ENCODE results near the gene GLI3.

The GLI3 gene

GRCh38 chr7:41972270-41972669, 264.7 kb downstream of the GLI3 start:
- DNase-seq (ENCODE audit: low read depth): no peak

- no peak for DNase-seq (ENCODE audit: low read depth)
These were observed 265.3 kb downstream of the GLI3 start for GRCh38 chr7:41971640-41972187.

- DNase-seq (ENCODE audit: low read depth): no peak
These were observed 266.1 kb downstream of the GLI3 start for GRCh38 chr7:41970941-41971340.

DNA sequence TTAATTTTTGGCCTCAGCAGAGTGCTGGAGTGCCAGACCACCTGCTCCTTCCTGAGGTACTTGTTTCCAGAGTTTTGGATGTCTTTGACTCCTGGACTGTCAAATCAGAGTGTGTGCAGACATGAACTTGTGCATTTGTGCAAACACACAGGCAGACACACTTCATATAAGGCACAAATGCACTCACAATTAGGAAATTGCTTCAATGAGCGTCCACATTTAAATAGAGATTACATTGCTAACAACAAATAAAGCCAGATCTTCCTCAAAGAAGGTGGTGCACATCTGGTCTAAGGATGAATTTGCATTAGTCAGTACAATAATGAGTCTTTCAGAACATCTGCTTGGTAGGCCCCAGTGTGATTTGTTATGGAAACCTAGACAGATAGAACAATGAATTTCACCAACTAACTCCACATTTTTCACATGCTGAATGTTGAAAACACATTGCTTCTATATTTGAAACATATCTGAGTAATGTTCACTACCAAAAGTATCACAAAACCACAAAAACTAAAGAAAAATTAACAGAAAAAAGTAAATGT, 267.4 kb downstream of the GLI3 start:
- no peak for DNase-seq (ENCODE audit: low read depth)

GRCh38 chr7:41967156-41967555, 269.9 kb downstream of the GLI3 start:
- DNase-seq (ENCODE audit: low read depth): no peak

DNA sequence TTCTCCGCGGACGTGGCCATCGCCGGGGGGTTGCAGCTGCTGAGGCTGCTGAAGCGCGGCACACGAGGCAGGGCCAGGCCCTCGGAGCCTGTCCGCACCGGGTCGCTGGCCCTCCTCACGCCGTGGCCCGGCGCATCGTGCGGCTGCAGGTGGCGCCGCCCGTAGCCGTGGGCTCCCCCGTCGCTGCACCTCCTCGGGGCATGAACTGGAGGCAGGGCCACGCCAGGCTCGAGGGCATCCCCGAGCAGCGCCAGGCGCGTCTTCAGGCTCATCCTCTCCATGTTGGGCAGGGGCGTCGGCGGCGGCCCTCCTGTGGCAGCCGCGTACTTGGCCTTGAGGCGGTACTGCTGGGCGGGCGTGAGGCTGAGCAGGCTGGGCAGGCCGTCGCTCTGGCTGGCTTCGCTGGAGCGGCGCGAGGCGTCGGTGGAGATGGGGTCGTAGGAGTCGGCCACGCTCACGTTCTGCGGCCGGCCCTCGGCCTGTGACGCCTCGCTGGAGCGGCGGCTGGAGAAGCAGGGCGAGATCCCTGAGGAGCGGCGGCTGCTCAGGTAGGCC, 271.0 kb downstream of the GLI3 start:
- no peak for DNase-seq (ENCODE audit: low read depth)

GRCh38 chr7:41964849-41965745, 271.9 kb downstream of the GLI3 start:
- no peak for DNase-seq (ENCODE audit: low read depth)

DNA sequence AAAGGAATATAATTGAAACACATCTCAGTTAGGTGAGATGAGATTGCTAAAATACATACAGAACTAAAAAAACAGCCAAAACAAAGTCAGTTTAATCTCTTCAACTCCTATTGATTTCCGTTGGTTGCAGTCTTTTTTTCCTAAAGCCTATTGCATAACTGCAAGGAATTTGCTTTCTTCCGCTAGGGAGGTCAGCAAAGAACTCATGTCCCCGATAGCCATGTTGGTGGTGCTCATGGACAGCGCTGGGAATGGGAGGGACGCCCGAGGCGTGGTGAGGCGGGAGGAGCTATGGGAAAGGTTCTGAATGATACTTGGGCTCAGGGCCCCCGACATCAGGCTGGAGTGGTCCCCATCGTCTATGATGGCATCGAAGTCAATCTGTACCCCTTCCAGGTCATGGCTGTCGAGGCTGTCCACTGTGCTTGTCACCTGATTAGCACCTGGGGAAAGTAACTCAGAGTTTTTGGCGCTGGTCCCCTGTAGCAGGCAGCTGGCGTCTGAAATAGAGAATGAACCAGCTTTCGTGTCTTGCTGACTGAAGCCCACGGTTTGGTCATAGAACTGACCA, 272.7 kb downstream of the GLI3 start:
- no peak for DNase-seq (ENCODE audit: low read depth)

GRCh38 chr7:41956705-41957104, 280.3 kb downstream of the GLI3 start:
- no peak for DNase-seq (ENCODE audit: low read depth)

GRCh38 chr7:41955893-41956675, 280.9 kb downstream of the GLI3 start:
- DNase-seq (ENCODE audit: low read depth): no peak

GRCh38 chr7:41955451-41955850, 281.6 kb downstream of the GLI3 start:
- DNase-seq (ENCODE audit: low read depth): no peak

GRCh38 chr7:41954976-41955375, 282.0 kb downstream of the GLI3 start:
- no peak for DNase-seq (ENCODE audit: low read depth)

DNA sequence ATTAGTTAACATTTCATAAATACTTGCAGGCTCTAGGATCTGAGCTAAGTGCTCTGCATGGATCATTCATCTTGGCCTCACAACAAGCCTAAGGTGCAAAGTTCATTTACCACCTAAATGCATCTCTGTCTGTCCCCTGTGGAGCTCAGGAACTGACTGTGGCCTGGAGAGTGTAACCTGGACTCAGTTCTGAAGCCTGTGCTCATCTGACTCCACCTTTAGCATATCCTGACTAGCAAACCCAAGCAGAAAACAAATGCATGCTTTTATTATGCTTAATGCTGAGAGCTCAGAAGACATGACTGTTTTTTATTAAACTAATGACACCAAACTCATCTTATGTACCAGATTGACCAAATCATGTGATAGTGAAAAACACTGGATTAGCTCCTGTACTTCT, 288.5 kb downstream of the GLI3 start:
- DNase-seq (ENCODE audit: low read depth): no peak

DNA sequence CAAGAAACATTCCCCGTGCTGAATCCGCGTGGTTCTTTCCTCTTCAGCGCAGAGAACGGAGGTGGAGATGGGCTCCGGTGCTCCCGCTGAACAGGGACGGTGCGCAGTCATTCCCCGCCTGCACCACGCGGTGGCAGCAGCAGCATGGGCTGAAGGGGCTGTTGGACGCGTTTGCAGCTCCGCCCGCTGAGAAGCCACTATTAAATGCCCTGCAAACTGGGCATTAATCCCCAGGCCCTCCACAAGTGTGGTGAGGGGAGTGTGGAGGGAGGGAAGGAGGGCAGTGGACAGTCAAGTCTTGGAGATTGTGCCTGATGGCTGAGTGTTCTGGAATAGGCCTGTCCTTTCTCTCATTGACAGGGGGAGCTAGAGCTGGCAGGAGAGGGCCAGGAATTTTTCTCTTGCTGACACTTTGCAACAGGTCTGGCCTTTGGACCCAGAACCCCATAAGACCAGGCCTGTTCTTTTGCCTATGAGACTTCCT, 293.9 kb downstream of the GLI3 start:
- peak; percentile 35 for DNase-seq (ENCODE audit: low read depth)

GRCh38 chr7:41942468-41943093, 294.4 kb downstream of the GLI3 start:
- DNase-seq (ENCODE audit: low read depth): no peak

- DNase-seq (ENCODE audit: low read depth): peak; percentile 15
These were observed 296.2 kb downstream of the GLI3 start for GRCh38 chr7:41940760-41941343.

DNA sequence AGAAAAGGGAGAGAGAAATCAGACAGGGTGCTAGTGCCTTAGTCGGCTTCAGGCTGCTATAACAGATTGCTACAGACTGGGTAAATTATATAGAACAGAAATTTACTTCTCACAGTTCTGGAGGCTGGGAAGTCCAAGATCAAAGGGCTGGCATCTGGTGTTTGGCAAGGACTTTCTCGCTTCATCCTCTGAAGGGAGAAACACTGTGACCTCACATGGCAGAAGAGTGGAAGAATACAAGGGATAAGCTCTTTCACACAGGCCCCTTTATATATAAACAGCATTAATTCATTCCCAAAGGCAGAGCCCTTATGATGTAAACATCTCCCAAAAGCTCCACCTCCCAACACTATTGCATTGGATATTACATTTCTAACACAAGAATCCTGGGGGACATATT, 298.6 kb downstream of the GLI3 start:
- DNase-seq (ENCODE audit: low read depth): no peak

GRCh38 chr7:41933427-41933826, 303.6 kb downstream of the GLI3 start:
- no peak for DNase-seq (ENCODE audit: low read depth)

GRCh38 chr7:41931263-41931646, 305.8 kb downstream of the GLI3 start:
- no peak for DNase-seq (ENCODE audit: low read depth)

DNA sequence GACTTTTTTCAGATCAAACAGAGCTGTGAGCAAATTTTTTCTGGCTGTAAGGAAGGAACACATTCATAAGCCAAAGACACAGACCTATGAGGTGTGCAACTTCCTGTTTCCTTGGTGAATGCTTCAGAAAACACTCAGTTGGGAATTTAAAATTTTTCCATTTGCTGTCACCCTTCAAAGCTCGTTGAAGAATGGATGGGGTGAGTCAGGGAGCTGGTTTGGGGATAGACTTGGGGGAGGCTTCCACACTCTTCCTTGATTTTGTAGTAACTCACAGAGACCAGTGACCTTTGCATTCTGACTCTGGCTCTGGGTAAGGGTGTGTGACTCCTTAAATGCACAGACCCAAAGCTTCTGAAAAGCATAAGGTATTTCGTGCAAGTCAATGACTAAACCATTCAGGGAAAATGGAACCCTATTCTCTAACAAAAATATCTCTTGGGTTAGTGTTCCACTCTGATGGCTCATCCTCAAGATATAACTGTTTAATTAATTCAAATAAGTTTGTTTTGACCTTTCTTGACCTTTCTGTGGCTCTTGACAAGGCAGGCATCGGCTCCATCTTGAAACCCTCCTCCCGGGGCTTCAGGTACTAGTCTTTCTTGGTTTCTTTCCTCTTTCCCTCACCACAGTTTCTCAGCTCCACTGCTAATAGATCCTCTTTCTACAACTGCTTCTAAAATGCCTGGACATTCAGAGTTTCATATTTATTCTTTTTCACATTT, 306.3 kb downstream of the GLI3 start:
- no peak for DNase-seq (ENCODE audit: low read depth)

Data from activated T-helper 1 cell treated with Interleukin-2 at 50 U/mL for 16 hours (primary cell).